ENCODE results near the gene SSBP3. TPM values are rescaled to one million over a fixed set of nuclear protein-coding genes. Genes with fewer than 3 reads are reported as not detected.

The SSBP3 gene
- polyA plus RNA-seq, 1 of the 3 experiments (the other 2 are of a cell fraction): 26.2 TPM

DNA sequence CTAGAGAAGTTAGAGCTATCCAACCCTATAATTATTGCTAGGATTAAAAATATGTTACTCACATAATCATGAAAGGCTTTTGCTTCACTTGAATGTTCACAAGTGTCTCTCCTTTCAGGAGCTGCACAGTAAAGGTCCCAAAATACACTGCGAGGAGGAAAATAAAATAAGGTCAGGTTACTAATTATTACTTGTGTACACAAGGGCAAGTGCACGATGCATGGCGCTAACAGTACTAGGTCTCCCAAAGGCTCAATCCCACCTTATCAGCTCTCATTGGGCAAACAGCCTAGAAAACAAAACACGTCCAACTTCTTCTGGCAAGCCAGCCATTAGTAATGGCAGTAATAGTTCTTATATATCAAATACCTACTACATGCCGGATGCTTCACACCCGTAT, 4.4 kb downstream of the SSBP3 start:
- no peak overlapping the region for H2AFZ ChIP-seq (ENCODE audit: low read depth)
- H3K27me3 ChIP-seq (ENCODE audit: insufficient read depth): no peaks in the 10 kb centered on the region
- DNase-seq: no peak
- peaks cover 37 to 57% of the 10 kb centered on the region in 2 experiments for H3K36me3 ChIP-seq (replicated peaks in 1 of 2; ENCODE audit: control insufficient read depth in 1 of 2, insufficient read depth in 2 of 2, low read length in 1 of 2)
- ChIA-PET CTCF (interaction anchor here (1.3 to 2.7 kb wide), 2 partner anchors 88 to 231 kb away, joined by 4 to 13 read pairs; no protein-coding TSS in a partner anchor), POLR2A (no interaction called here)
- peaks cover 32% of the 10 kb centered on the region for H3K79me2 ChIP-seq (ENCODE audit: insufficient read depth)
- H3K27ac ChIP-seq (ENCODE audit: low read depth in 2 of 2, low read length in 1 of 2): no peak overlapping the region
- TF ChIP-seq REST (IDR thresholded peaks at IDR 0.05; ENCODE audit: low read depth, low read length): no peak
- no peak for TF ChIP-seq GATA2 (CRISPR knock-in tag; IDR thresholded peaks at IDR 0.05)
- no peak for TF ChIP-seq NRF1 (IDR thresholded peaks at IDR 0.05; ENCODE audit: low read depth, low read length)
- TF ChIP-seq RXRA (IDR thresholded peaks at IDR 0.05; ENCODE audit: borderline replicate concordance, low read depth): no peak
- no peak for TF ChIP-seq MEF2A (IDR thresholded peaks at IDR 0.05; ENCODE audit: borderline replicate concordance, low read depth)
- TF ChIP-seq, protein P1, sequence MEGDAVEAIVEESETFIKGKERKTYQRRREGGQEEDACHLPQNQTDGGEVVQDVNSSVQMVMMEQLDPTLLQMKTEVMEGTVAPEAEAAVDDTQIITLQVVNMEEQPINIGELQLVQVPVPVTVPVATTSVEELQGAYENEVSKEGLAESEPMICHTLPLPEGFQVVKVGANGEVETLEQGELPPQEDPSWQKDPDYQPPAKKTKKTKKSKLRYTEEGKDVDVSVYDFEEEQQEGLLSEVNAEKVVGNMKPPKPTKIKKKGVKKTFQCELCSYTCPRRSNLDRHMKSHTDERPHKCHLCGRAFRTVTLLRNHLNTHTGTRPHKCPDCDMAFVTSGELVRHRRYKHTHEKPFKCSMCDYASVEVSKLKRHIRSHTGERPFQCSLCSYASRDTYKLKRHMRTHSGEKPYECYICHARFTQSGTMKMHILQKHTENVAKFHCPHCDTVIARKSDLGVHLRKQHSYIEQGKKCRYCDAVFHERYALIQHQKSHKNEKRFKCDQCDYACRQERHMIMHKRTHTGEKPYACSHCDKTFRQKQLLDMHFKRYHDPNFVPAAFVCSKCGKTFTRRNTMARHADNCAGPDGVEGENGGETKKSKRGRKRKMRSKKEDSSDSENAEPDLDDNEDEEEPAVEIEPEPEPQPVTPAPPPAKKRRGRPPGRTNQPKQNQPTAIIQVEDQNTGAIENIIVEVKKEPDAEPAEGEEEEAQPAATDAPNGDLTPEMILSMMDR (IDR thresholded peaks at IDR 0.05): no peak
- no peak for TF ChIP-seq FOXM1 (IDR thresholded peaks at IDR 0.05; ENCODE audit: low read depth)
- no peak for TF ChIP-seq RFX5 (IDR thresholded peaks at IDR 0.05; ENCODE audit: low read length)
- TF ChIP-seq NFIC (IDR thresholded peaks at IDR 0.05; ENCODE audit: borderline replicate concordance): no peak
- no peak for TF ChIP-seq TAF1 (IDR thresholded peaks at IDR 0.05; ENCODE audit: borderline replicate concordance, low read depth, low read length)
- TF ChIP-seq FOSL2 (IDR thresholded peaks at IDR 0.05; ENCODE audit: borderline replicate concordance, low read depth): no peak
- TF ChIP-seq FOXJ3 (CRISPR knock-in tag; IDR thresholded peaks at IDR 0.05): no peak
- H3K4me1 ChIP-seq (ENCODE audit: control insufficient read depth in 1 of 2, insufficient read depth in 2 of 2, low read depth in 1 of 2, low read length in 1 of 2): peaks cover 11 to 42% of the 10 kb centered on the region in 2 experiments
- no peaks in the 10 kb centered on the region for H3K9me3 ChIP-seq
- no peaks in the 10 kb centered on the region for H3K9me2 ChIP-seq
- 90% methylated on average over 6 of the region's 6 CpGs for WGBS (ENCODE audit: low lambda C conversion rate)
- peaks cover 6% of the 10 kb centered on the region for H3F3A ChIP-seq (replicated peaks; ENCODE audit: insufficient read depth)
- H3K9ac ChIP-seq: no peak overlapping the region
- H3K4me3 ChIP-seq (ENCODE audit: low read depth in 2 of 2, low read length in 1 of 2): no peak overlapping the region
- peaks cover 5% of the 10 kb centered on the region; the same call in 1 of the 2 replicates for H4K20me1 ChIP-seq (ENCODE audit: insufficient read depth)
- no peak overlapping the region for H3K4me2 ChIP-seq

DNA sequence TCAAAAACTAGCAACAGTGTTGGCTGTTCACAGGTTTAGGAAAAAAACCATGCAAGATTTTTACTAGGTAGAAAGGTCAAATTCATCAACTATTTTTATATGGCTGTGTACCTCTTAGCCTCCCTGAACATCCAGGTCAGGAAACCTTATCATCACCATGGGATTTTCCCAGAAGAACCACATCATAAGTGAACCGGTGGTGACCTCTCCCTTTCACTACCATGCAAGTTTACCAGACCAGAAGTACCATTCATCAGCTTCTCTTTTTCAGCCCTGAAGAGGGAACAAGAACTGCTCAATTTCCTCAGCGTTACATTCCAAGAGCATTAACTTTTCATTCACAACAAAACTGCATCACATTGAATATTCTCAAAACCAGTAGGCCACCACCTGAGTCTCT, 5.9 kb downstream of the SSBP3 start:
- Histone ChIP-seq H4K20me1 (ENCODE audit: insufficient read depth) (peaks cover 6% of the 10 kb centered on the region; the same call in 1 of the 2 replicates), H3K4me1 (ENCODE audit: control insufficient read depth in 1 of 2, insufficient read depth in 2 of 2, low read depth in 1 of 2, low read length in 1 of 2) (peaks cover 11 to 50% of the 10 kb centered on the region in 2 experiments), H3K27ac (ENCODE audit: low read depth in 2 of 2, low read length in 1 of 2) (no peak overlapping the region), H3K36me3 (replicated peaks in 1 of 2; ENCODE audit: control insufficient read depth in 1 of 2, insufficient read depth in 2 of 2, low read length in 1 of 2) (peaks cover 42 to 64% of the 10 kb centered on the region in 2 experiments), H3K4me3 (ENCODE audit: low read depth in 2 of 2, low read length in 1 of 2) (no peak overlapping the region), H3K4me2 (no peak overlapping the region), H3K9ac (no peak overlapping the region), H3F3A (replicated peaks; ENCODE audit: insufficient read depth) (peaks cover 6% of the 10 kb centered on the region), H3K27me3 (ENCODE audit: insufficient read depth) (no peaks in the 10 kb centered on the region), H2AFZ (ENCODE audit: low read depth) (no peak overlapping the region), H3K9me3 (no peaks in the 10 kb centered on the region), H3K9me2 (no peaks in the 10 kb centered on the region), H3K79me2 (ENCODE audit: insufficient read depth) (peaks cover 36% of the 10 kb centered on the region)
- 100% methylated on average over 2 of the region's 2 CpGs for WGBS (ENCODE audit: low lambda C conversion rate)
- DNase-seq: no peak
- no peak for TF ChIP-seq TCF12 (IDR thresholded peaks at IDR 0.05)
- no peak for TF ChIP-seq GABPA (IDR thresholded peaks at IDR 0.05; ENCODE audit: low read depth)
- no peak for TF ChIP-seq TEAD4 (IDR thresholded peaks at IDR 0.05; ENCODE audit: borderline replicate concordance, insufficient read depth)
- TF ChIP-seq NRF1 (IDR thresholded peaks at IDR 0.05; ENCODE audit: low read depth, low read length): no peak
- no peak for TF ChIP-seq CHD2 (IDR thresholded peaks at IDR 0.05; ENCODE audit: low read length, partially characterized antibody)
- no peak for TF ChIP-seq SMC3 (IDR thresholded peaks at IDR 0.05; ENCODE audit: low read depth, low read length)
- TF ChIP-seq, protein P2, sequence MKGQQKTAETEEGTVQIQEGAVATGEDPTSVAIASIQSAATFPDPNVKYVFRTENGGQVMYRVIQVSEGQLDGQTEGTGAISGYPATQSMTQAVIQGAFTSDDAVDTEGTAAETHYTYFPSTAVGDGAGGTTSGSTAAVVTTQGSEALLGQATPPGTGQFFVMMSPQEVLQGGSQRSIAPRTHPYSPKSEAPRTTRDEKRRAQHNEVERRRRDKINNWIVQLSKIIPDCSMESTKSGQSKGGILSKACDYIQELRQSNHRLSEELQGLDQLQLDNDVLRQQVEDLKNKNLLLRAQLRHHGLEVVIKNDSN (IDR thresholded peaks at IDR 0.05; ENCODE audit: borderline replicate concordance, low read depth): no peak
- no peak for TF ChIP-seq USF2 (IDR thresholded peaks at IDR 0.05; ENCODE audit: borderline replicate concordance, low read depth, low read length)
- no peak for TF ChIP-seq MAX (IDR thresholded peaks at IDR 0.05; ENCODE audit: low read depth)
- TF ChIP-seq MXI1 (IDR thresholded peaks at IDR 0.05; ENCODE audit: low read depth, low read length): no peak
- no peak for TF ChIP-seq ELF1 (IDR thresholded peaks at IDR 0.05)
- ChIA-PET POLR2A (no interaction called here), CTCF (no interaction called here)
